HG02884 (cell line): ENCODE data around the gene DGAT2.
A peak's percentile ranks its signal among the peaks of the same experiment; 100 is the strongest.
"Not testable (repeated sequence)": the region's sequence is repeated elsewhere in the genome, so short reads cannot be mapped to it uniquely, and the experiment has no call there.

Experiments used
- ATAC-seq: cut with Tn5 transposase; IDR thresholded peaks from one replicate; pipeline ENCODE4 v1.9.1; 2021; ENCODE audit warnings: mild to moderate bottlenecking, moderate library complexity; ENCODE audit not compliant: unreplicated experiment

DGAT2 gene

GRCh38 chr11:75748729-75749273 is 19.8 kb upstream of the DGAT2 start:
- not testable (repeated sequence) for ATAC-seq

GRCh38 chr11:75754933-75755332 is 13.6 kb upstream of the DGAT2 start:
- not testable (repeated sequence) for ATAC-seq

- no peak for ATAC-seq
Observed at GRCh38 chr11:75757651-75758050, 10.9 kb upstream of the DGAT2 start.

- no peak for ATAC-seq
Observed at GRCh38 chr11:75759832-75760231, 8.7 kb upstream of the DGAT2 start.

- no peak for ATAC-seq
Observed at GRCh38 chr11:75760243-75760642, 8.3 kb upstream of the DGAT2 start.

GRCh38 chr11:75760710-75761493 is 7.7 kb upstream of the DGAT2 start:
- no peak for ATAC-seq

- ATAC-seq = no peak
Observed at GRCh38 chr11:75762158-75762557, 6.4 kb upstream of the DGAT2 start.

- no peak for ATAC-seq
Observed at GRCh38 chr11:75762885-75763284, 5.7 kb upstream of the DGAT2 start.

GRCh38 chr11:75763846-75764245 is 4.7 kb upstream of the DGAT2 start:
- ATAC-seq = no peak

- ATAC-seq = no peak
Observed at GRCh38 chr11:75765116-75765515, 3.5 kb upstream of the DGAT2 start.

GRCh38 chr11:75766443-75767227 is 1.9 kb upstream of the DGAT2 start:
- ATAC-seq = no peak

GRCh38 chr11:75767228-75767572 is 1.4 kb upstream of the DGAT2 start:
- no peak for ATAC-seq

GRCh38 chr11:75767793-75768111 is 826 bp upstream of the DGAT2 start:
- ATAC-seq = no peak

GRCh38 chr11:75768909-75769771 is 562 bp downstream of the DGAT2 start:
- no peak for ATAC-seq

GRCh38 chr11:75770102-75770501 is 1.5 kb downstream of the DGAT2 start:
- no peak for ATAC-seq

GRCh38 chr11:75771646-75772410 is 3.2 kb downstream of the DGAT2 start:
- ATAC-seq = no peak

- peak; percentile 84 for ATAC-seq
Observed at GRCh38 chr11:75773595-75774353, 5.2 kb downstream of the DGAT2 start.

GRCh38 chr11:75775056-75775455 is 6.5 kb downstream of the DGAT2 start:
- ATAC-seq = no peak

GRCh38 chr11:75776546-75776945 is 8.0 kb downstream of the DGAT2 start:
- no peak for ATAC-seq
